ENCODE measurements around the gene TGM3.
A peak's percentile ranks its signal among the peaks of the same experiment; 100 is the strongest.

The TGM3 gene

DNA sequence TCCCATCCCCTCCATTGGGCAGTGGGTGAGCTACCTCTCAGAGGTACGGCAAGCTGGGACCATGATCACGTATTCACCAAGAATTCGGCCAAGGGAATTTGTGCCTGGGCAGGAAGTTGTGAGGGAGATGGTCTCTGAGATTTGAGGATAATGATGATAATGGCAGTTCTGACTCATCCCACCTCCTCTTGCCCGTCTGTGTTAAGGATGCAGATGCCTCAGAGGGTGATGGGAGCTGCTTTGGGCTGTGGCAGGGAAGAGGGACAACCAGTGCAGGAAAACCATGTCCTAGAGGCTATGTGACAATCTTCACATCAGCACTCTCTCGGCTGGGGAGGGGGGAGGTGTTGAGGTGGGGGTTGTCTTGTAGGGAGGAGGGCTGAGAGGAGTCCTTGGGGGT, 89.2 kb downstream of the TGM3 start:
- DNase-seq = no peak

DNA sequence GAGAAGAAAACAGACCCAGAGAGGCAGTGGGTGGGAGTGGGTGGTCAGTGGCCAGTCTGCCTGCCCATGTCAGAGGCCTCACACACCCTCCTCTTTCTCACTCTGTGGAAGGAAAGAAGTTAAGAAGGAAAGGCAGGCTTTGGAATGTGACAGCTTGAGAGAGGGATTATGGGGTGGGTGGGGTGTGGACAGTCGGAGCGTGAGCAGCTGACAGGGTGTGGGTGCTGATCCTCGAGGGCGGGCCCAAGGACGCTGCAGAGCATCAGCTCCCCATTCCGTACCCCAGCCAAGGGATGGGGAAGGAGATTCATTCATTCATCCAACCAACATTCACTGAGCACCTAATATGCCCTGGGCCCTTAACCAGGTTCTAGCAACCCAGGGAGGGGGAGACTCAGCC, 89.7 kb downstream of the TGM3 start:
- DNase-seq = no peak

DNA sequence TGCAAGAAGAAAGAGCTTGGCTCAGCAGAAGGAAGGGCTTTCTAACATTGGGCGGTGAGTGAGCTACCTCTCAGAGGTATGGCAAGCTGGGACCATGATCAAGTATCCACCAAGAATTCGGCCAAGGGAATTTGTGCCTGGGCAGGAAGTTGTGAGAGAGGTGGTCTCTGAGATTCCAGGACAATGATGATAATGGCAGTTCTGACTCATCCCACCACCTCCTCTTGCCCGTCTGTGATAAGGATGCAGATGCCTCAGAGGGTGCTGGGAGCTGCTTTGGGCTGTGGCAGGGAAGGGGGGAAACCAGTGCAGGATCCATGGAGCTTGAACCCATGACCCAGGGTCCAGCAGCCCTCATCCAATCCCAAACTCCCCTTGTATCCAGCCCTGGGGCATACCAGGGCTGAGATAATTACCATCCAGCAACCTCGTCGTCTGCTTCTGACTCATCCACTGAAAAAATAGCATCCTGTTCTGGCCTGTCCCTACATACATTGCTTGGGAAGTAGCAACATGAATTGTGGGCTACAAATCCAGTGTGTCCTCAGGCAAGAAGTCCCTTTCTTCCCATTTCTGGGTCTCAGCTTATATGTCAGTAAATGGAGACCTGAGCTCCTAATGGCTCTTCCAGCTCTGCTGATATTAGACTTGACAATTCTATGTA, 90.8 kb downstream of the TGM3 start:
- no peak for DNase-seq

DNA sequence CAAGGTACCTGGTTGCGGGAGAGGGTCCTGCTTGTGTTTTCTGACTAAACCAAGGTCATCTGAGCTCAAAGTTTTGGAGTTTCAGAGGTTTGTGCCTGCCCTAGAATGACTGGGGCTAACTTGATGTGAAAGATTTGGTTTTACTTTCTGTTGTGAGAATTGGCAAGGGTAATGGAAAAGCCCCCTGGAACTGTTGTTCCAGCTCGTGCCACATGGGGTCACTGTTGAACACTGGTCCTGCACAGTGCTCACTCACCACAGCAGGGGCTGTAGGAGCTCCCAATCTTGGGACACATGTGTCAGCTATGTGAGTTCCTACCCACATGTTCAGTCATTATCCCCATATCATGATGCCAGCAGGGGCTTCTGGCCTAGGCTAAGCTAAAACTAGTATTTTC, 91.4 kb downstream of the TGM3 start:
- peak; percentile 81 for DNase-seq

DNA sequence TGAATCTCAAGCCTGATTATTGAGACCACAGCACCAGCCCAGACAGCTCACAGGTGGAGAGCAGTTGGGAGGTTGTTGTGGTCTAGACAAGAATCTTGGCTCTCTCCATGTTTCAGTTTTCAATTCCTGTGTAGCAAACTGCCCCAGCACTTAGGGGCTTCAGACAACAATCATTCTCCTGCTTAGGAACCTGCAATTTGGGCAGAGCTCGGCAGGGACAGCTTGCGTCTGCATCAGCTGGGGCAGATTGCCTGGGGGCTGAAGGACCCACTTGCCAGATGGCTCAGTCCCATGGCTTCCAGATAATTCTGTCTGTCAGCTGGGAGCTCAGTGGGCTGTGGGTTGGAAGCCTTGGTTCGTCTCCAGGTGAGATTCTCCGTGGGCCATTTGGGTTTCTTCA, 91.8 kb downstream of the TGM3 start:
- DNase-seq = no peak

Measured in activated CD4-positive, alpha-beta T cell treated with anti-CD3 and anti-CD28 coated beads for 48 hours (primary cell).